ENCODE data around the gene ABCA2. TPM values are rescaled to one million over a fixed set of nuclear protein-coding genes. Genes with fewer than 3 reads are reported as not detected.

Gene ABCA2
- total and polyA plus RNA-seq, 2 experiments from 2014 or later: 7.0 to 16.0 TPM

- Mint-ChIP-seq H3K4me1 (peaks cover 10% of the 10 kb centered on the region), H3K27ac (no peak overlapping the region), H3K9me3 (no peaks in the 10 kb centered on the region), H3K36me3 (ENCODE audit: low read depth) (no peaks in the 10 kb centered on the region; the same call in 2 of the 3 replicates), H3K4me3 (no peak overlapping the region), H3K27me3 (ENCODE audit: insufficient read depth, low read depth, poor library complexity) (peaks cover 1% of the 10 kb centered on the region)
- DNase-seq (ENCODE audit: low spot score): no peak
- Histone ChIP-seq H3K4me2 (no peak overlapping the region), H3K27ac (ENCODE audit: low read depth) (no peak overlapping the region), H3K36me3 (ENCODE audit: insufficient read depth) (no peaks in the 10 kb centered on the region; the same call in 1 of the 2 replicates), H3K9me2 (ENCODE audit: insufficient read depth) (no peaks in the 10 kb centered on the region), H3K27me3 (ENCODE audit: insufficient read depth) (peaks cover 9% of the 10 kb centered on the region; the same call in 1 of the 2 replicates), H3K4me3 (no peak overlapping the region), H4K20me1 (replicated peaks; ENCODE audit: insufficient read depth) (peaks cover 11% of the 10 kb centered on the region; the same call in 1 of the 2 replicates), H3F3A (replicated peaks; ENCODE audit: low read depth) (peaks cover 7% of the 10 kb centered on the region; the same call in 1 of the 2 replicates), H2AFZ (no peak overlapping the region), H3K79me2 (replicated peaks; ENCODE audit: insufficient read depth) (peaks cover 10% of the 10 kb centered on the region; the same call in 1 of the 2 replicates), H3K4me1 (ENCODE audit: insufficient read depth) (peaks cover 12% of the 10 kb centered on the region; the same call in 1 of the 2 replicates)
- TF ChIP-seq STAT1 (IDR thresholded peaks at IDR 0.05; ENCODE audit: unreplicated experiment): no peak
- TF ChIP-seq ZNF462 (CRISPR knock-in tag; IDR thresholded peaks at IDR 0.05): no peak
- no peak for TF ChIP-seq CREB1 (CRISPR knock-in tag; IDR thresholded peaks at IDR 0.05; ENCODE audit: low read depth)
- no peak for TF ChIP-seq EZH2 (IDR thresholded peaks at IDR 0.05; ENCODE audit: low read depth, unreplicated experiment)
- TF ChIP-seq POLR2AphosphoS5 (IDR thresholded peaks at IDR 0.05; ENCODE audit: low read depth): no peak
- TF ChIP-seq ETS1 (IDR thresholded peaks at IDR 0.05): no peak
- TF ChIP-seq JUNB (IDR thresholded peaks at IDR 0.05; ENCODE audit: unreplicated experiment): no peak
- no peak for TF ChIP-seq REST (IDR thresholded peaks at IDR 0.05; ENCODE audit: unreplicated experiment)
- no peak for TF ChIP-seq NANOG (IDR thresholded peaks at IDR 0.05; ENCODE audit: borderline replicate concordance)
- TF ChIP-seq EZH2phosphoT487 (IDR thresholded peaks at IDR 0.05; ENCODE audit: unreplicated experiment): no peak
- no peak for TF ChIP-seq CTCF (conservative IDR thresholded peaks at IDR 0.05; ENCODE audit: low read depth in 2 of 2)
- no peak for TF ChIP-seq ZNF114 (CRISPR knock-in tag; IDR thresholded peaks at IDR 0.05)
- no peak for TF ChIP-seq ZNF331 (CRISPR knock-in tag; IDR thresholded peaks at IDR 0.05; ENCODE audit: low read depth)
- no peak for ATAC-seq
Observed at GRCh38 chr9:137065336-137065967, 37.4 kb upstream of the ABCA2 start.
